SK-N-SH treated with all-trans-retinoic acid at 6 μM for 48 hours (cell line): ENCODE results near the gene DBI.

ENCODE experiments used
- ARNTL ChIP-seq: fragments of 450-650 bp; formaldehyde crosslinking; IDR thresholded peaks from 2 replicates; pipeline ENCODE4 v1.5.0; 2020; ENCODE audit warnings: low read depth, mild to moderate bottlenecking, moderate library complexity, borderline replicate concordance
- ESRRG ChIP-seq: fragments of 250-450 bp; sonication (Bioruptor Pico); IDR thresholded peaks from 2 replicates; pipeline ENCODE4 v1.6.1; 2021; ENCODE audit warnings: mild to moderate bottlenecking
- RARB ChIP-seq: fragments of 250-450 bp; sonication (Bioruptor Pico); IDR thresholded peaks from 2 replicates; pipeline ENCODE4 v1.8.0; 2021; ENCODE audit warnings: mild to moderate bottlenecking, moderate library complexity
- TOX ChIP-seq: fragments of 250-450 bp; sonication (Bioruptor Pico); IDR thresholded peaks from 2 replicates; pipeline ENCODE4 v1.8.0; 2021; ENCODE audit warnings: mild to moderate bottlenecking, moderate library complexity, borderline replicate concordance
- ZFP30 ChIP-seq: fragments of 450-650 bp; formaldehyde crosslinking; IDR thresholded peaks from 2 replicates; pipeline ENCODE4 v1.5.0; 2022; ENCODE audit warnings: mild to moderate bottlenecking, moderate library complexity
- ZNF565 ChIP-seq: fragments of 450-650 bp; formaldehyde crosslinking; conservative IDR thresholded peaks from 2 replicates; pipeline ENCODE4 v1.5.0; 2020; ENCODE audit warnings: low read depth, mild to moderate bottlenecking, moderate library complexity
- TF ChIP-seq, protein P1 (sequence below): fragments of 250-450 bp; sonication (Bioruptor Pico); IDR thresholded peaks from 2 replicates; pipeline ENCODE4 v1.8.0; 2020; ENCODE audit warnings: mild to moderate bottlenecking, moderate library complexity, borderline replicate concordance
- TF ChIP-seq, protein P2 (sequence below): fragments of 250-450 bp; sonication (Bioruptor Pico); IDR thresholded peaks from 2 replicates; pipeline ENCODE4 v1.5.1; 2021; ENCODE audit warnings: mild to moderate bottlenecking, moderate library complexity

DNA sequence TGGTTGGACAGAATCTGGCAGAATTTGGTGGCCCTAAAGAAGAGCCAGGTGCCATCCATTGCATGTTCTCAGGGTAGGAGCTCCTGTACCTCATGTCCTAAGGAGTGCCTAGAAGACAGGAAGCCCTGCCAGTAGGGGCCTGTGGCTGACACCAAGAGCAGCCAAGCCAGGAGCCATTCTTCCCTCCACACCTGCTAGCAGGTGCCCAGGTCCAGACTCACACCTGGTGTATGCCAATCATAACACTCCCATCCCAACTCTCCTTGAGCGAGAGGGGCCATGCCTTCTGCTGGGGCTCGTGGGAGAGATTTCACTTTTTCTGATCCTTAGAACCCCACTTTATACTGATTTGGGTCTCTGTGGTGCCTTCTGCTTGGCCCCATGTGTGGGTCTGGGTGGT, 38.4 kb downstream of the DBI start:
- TF ChIP-seq TOX (CRISPR knock-in tag) (no peak), ZNF565 (CRISPR knock-in tag) (no peak), RARB (CRISPR knock-in tag) (no peak), ESRRG (CRISPR knock-in tag) (no peak), ARNTL (CRISPR knock-in tag) (no peak), ZFP30 (no peak)
- TF ChIP-seq, protein P1, sequence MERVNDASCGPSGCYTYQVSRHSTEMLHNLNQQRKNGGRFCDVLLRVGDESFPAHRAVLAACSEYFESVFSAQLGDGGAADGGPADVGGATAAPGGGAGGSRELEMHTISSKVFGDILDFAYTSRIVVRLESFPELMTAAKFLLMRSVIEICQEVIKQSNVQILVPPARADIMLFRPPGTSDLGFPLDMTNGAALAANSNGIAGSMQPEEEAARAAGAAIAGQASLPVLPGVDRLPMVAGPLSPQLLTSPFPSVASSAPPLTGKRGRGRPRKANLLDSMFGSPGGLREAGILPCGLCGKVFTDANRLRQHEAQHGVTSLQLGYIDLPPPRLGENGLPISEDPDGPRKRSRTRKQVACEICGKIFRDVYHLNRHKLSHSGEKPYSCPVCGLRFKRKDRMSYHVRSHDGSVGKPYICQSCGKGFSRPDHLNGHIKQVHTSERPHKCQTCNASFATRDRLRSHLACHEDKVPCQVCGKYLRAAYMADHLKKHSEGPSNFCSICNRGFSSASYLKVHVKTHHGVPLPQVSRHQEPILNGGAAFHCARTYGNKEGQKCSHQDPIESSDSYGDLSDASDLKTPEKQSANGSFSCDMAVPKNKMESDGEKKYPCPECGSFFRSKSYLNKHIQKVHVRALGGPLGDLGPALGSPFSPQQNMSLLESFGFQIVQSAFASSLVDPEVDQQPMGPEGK = no peak
- TF ChIP-seq, protein P2, sequence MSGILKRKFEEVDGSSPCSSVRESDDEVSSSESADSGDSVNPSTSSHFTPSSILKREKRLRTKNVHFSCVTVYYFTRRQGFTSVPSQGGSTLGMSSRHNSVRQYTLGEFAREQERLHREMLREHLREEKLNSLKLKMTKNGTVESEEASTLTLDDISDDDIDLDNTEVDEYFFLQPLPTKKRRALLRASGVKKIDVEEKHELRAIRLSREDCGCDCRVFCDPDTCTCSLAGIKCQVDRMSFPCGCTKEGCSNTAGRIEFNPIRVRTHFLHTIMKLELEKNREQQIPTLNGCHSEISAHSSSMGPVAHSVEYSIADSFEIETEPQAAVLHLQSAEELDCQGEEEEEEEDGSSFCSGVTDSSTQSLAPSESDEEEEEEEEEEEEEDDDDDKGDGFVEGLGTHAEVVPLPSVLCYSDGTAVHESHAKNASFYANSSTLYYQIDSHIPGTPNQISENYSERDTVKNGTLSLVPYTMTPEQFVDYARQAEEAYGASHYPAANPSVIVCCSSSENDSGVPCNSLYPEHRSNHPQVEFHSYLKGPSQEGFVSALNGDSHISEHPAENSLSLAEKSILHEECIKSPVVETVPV = no peak
